GM23338 (cell line): ENCODE results near the gene HS6ST2.

Source experiments
- CREB1 ChIP-seq: fragments of 250-450 bp; sonication (Bioruptor Pico); IDR thresholded peaks from 2 replicates; pipeline ENCODE4 v1.5.0; 2020; ENCODE audit warnings: low read depth, mild to moderate bottlenecking, moderate library complexity
- ETS1 ChIP-seq: IDR thresholded peaks from 2 replicates; pipeline ENCODE4 v1.6.1; 2016; ENCODE audit warnings: antibody characterized with exemption
- EZH2 ChIP-seq: fragments of 200-600 bp; sonication (generic); IDR thresholded peaks from one replicate; pipeline ENCODE4 v1.8.0; 2017; ENCODE audit warnings: antibody characterized with exemption, mild to moderate bottlenecking, low read depth; ENCODE audit not compliant: unreplicated experiment
- EZH2phosphoT487 ChIP-seq: fragments of 200-600 bp; sonication (generic); IDR thresholded peaks from one replicate; pipeline ENCODE4 v1.8.1; 2018; ENCODE audit warnings: antibody characterized with exemption; ENCODE audit not compliant: unreplicated experiment
- JUNB ChIP-seq: IDR thresholded peaks from one replicate; pipeline ENCODE4 v1.6.1; 2016; ENCODE audit warnings: antibody characterized with exemption; ENCODE audit not compliant: unreplicated experiment
- POLR2AphosphoS5 ChIP-seq: IDR thresholded peaks from 2 replicates; pipeline ENCODE4 v1.6.1; 2016; ENCODE audit warnings: antibody characterized with exemption, low read depth
- REST ChIP-seq: IDR thresholded peaks from one replicate; pipeline ENCODE4 v1.6.1; 2018; ENCODE audit warnings: antibody characterized with exemption; ENCODE audit not compliant: unreplicated experiment
- ZNF114 ChIP-seq: fragments of 250-450 bp; sonication (Bioruptor Pico); IDR thresholded peaks from 2 replicates; pipeline ENCODE4 v1.5.0; 2020; ENCODE audit warnings: mild to moderate bottlenecking, moderate library complexity
- TF ChIP-seq, protein P1 (sequence below), 2 experiments: fragments of 200-600 bp in 1 of 2; sonication (generic) in 1 of 2; conservative IDR thresholded peaks; 2 replicates each; pipeline versions ENCODE4 v1.5.1 to v1.6.1; 2016 to 2017; ENCODE audit warnings: antibody characterized with exemption in 2 of 2, low read depth in 2 of 2, mild to moderate bottlenecking in 2 of 2, moderate library complexity in 1 of 2

- no peak for TF ChIP-seq POLR2AphosphoS5
- TF ChIP-seq EZH2phosphoT487: no peak
- TF ChIP-seq, protein P1, sequence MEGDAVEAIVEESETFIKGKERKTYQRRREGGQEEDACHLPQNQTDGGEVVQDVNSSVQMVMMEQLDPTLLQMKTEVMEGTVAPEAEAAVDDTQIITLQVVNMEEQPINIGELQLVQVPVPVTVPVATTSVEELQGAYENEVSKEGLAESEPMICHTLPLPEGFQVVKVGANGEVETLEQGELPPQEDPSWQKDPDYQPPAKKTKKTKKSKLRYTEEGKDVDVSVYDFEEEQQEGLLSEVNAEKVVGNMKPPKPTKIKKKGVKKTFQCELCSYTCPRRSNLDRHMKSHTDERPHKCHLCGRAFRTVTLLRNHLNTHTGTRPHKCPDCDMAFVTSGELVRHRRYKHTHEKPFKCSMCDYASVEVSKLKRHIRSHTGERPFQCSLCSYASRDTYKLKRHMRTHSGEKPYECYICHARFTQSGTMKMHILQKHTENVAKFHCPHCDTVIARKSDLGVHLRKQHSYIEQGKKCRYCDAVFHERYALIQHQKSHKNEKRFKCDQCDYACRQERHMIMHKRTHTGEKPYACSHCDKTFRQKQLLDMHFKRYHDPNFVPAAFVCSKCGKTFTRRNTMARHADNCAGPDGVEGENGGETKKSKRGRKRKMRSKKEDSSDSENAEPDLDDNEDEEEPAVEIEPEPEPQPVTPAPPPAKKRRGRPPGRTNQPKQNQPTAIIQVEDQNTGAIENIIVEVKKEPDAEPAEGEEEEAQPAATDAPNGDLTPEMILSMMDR (conservative IDR thresholded peaks at IDR 0.05; ENCODE audit: low read depth in 2 of 2): no peak
- no peak for TF ChIP-seq EZH2
- TF ChIP-seq REST: no peak
- no peak for TF ChIP-seq JUNB
- TF ChIP-seq ETS1: no peak
- TF ChIP-seq CREB1: no peak
- TF ChIP-seq ZNF114: no peak
Measured at GRCh38 chrX:132834109-132834508, 124.3 kb downstream of the HS6ST2 start.
